ENCODE measurements around the gene OLFM2.
"Not testable (repeated sequence)": the region's sequence is repeated elsewhere in the genome, so short reads cannot be mapped to it uniquely, and the experiment has no call there.

Gene OLFM2

GRCh38 chr19:9952276-9952675 lies 16.0 kb upstream of the OLFM2 start:
- peak overlapping the region; percentile 80 for H3K27ac ChIP-seq
- DNase-seq (ENCODE audit: low read depth, low spot score): no peak
- TF ChIP-seq POLR2AphosphoS5 (IDR thresholded peaks at IDR 0.05; ENCODE audit: borderline replicate concordance, low read depth, low read length) (no peak), EZH2 (IDR thresholded peaks at IDR 0.05) (no peak), FOXP2 (optimal IDR thresholded peaks at IDR 0.05; ENCODE audit: control extremely low read depth, extremely low read length, insufficient read depth) (no peak)

GRCh38 chr19:9947441-9947840 lies 11.1 kb upstream of the OLFM2 start:
- TF ChIP-seq POLR2AphosphoS5 (IDR thresholded peaks at IDR 0.05; ENCODE audit: borderline replicate concordance, low read depth, low read length): no peak
- no peak for TF ChIP-seq EZH2 (IDR thresholded peaks at IDR 0.05)
- TF ChIP-seq FOXP2 (optimal IDR thresholded peaks at IDR 0.05; ENCODE audit: control extremely low read depth, extremely low read length, insufficient read depth): no peak
- H3K4me3 ChIP-seq: no peak overlapping the region
- no peaks in the 10 kb centered on the region for H3K36me3 ChIP-seq (ENCODE audit: insufficient read depth, low read length)
- DNase-seq (ENCODE audit: low read depth, low spot score): no peak
- H3K9me3 ChIP-seq (ENCODE audit: low read depth, low read length): no peaks in the 10 kb centered on the region
- no peak overlapping the region for H3K9ac ChIP-seq (ENCODE audit: insufficient read length)
- H3K27ac ChIP-seq: peak overlapping the region; percentile 100

More at GRCh38 chr19:9952276-9952675, 16.0 kb upstream of the OLFM2 start:
- Histone ChIP-seq H3K9ac (ENCODE audit: insufficient read length) (peak overlapping the region; percentile 32), H3K9me3 (ENCODE audit: low read depth, low read length) (no peaks in the 10 kb centered on the region), H3K36me3 (ENCODE audit: insufficient read depth, low read length) (no peaks in the 10 kb centered on the region), H3K4me3 (0 out of 2 replicates have a peak overlapping the region, but pooled peaks have one; percentile 22)

DNA sequence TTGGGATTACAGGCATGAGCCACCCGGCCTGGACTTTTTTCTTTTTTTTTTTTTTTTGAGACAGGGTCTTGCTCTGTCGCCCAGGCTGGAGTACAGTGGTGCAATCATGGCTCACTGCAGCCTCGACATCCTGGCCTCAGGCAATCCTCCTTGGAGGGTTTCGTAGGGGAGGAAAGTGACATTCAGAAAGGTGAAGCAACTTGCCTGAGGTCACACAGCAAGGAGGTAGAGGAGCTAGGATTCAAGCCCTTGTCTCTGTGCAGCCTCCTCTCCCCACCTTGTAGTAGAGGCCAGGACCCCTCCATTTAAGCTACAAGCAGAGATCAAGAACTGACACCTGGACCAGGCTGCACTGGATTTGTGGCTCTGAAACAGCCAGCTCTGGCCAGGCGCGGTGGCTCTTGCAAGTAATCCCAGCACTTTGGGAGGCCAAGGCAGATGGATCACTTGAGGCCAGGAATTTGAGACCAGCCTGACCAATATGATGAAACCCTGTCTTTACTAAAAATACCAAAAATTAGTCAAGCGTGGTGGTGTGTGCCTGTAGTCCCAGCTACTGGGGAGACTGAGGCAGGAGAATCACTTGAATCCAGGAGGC lies 10.3 kb upstream of the OLFM2 start:
- H3K27ac ChIP-seq: peak overlapping the region; percentile 100
- H3K9ac ChIP-seq (ENCODE audit: insufficient read length); H3K4me3 ChIP-seq; H3K36me3 ChIP-seq (ENCODE audit: insufficient read depth, low read length); DNase-seq (ENCODE audit: low read depth, low spot score); H3K9me3 ChIP-seq (ENCODE audit: low read depth, low read length): not testable (repeated sequence)

- H3K9ac ChIP-seq (ENCODE audit: insufficient read length): peak overlapping the region; percentile 84
- peaks cover 3% of the 10 kb centered on the region; the same call in 1 of the 2 replicates for H3K9me3 ChIP-seq (ENCODE audit: low read depth, low read length)
- H3K27ac ChIP-seq: peak overlapping the region; percentile 100
- TF ChIP-seq EZH2 (IDR thresholded peaks at IDR 0.05): no peak
- TF ChIP-seq FOXP2 (optimal IDR thresholded peaks at IDR 0.05; ENCODE audit: control extremely low read depth, extremely low read length, insufficient read depth): peak; percentile 81
- peak; percentile 53; the same call in 1 of the 2 replicates for TF ChIP-seq POLR2AphosphoS5 (IDR thresholded peaks at IDR 0.05; ENCODE audit: borderline replicate concordance, low read depth, low read length)
- no peaks in the 10 kb centered on the region for H3K36me3 ChIP-seq (ENCODE audit: insufficient read depth, low read length)
- DNase-seq (ENCODE audit: low read depth, low spot score): peak; percentile 87
- peak overlapping the region; percentile 78 for H3K4me3 ChIP-seq
Observed at GRCh38 chr19:9945319-9945966, 9.1 kb upstream of the OLFM2 start.

- Histone ChIP-seq H3K36me3 (ENCODE audit: insufficient read depth, low read length) (no peaks in the 10 kb centered on the region), H3K9ac (ENCODE audit: insufficient read length) (no peak overlapping the region), H3K9me3 (ENCODE audit: low read depth, low read length) (peaks cover 3% of the 10 kb centered on the region; the same call in 1 of the 2 replicates), H3K27ac (no peak overlapping the region), H3K4me3 (no peak overlapping the region)
- no peak for DNase-seq (ENCODE audit: low read depth, low spot score)
- no peak for TF ChIP-seq EZH2 (IDR thresholded peaks at IDR 0.05)
- TF ChIP-seq FOXP2 (optimal IDR thresholded peaks at IDR 0.05; ENCODE audit: control extremely low read depth, extremely low read length, insufficient read depth): no peak
Observed at GRCh38 chr19:9943744-9944143, 7.4 kb upstream of the OLFM2 start.

DNA sequence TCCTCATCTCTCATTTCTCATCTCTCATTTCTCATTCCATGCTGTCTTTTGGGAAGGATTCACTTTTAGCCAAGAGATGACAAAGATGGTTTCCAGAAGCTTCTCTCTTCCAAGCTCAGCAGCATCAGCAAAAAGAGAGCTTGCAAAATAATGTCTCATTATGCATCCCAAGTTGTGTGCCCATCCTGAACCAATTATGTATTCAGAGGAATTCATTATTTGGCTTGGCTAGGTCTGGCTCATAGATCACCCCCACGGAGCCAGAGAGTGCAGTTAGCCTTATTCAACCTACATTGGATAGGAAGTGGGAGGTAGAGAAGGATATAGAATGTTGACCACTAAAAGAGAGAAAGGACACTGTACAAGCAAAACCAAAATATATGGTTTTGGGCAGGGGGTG lies 5.4 kb upstream of the OLFM2 start:
- H3K4me3 ChIP-seq: no peak overlapping the region
- H3K9me3 ChIP-seq (ENCODE audit: low read depth, low read length): peaks cover 3% of the 10 kb centered on the region; the same call in 1 of the 2 replicates
- H3K27ac ChIP-seq: peak overlapping the region; percentile 61
- no peak for DNase-seq (ENCODE audit: low read depth, low spot score)
- H3K9ac ChIP-seq (ENCODE audit: insufficient read length): no peak overlapping the region
- TF ChIP-seq POLR2AphosphoS5 (IDR thresholded peaks at IDR 0.05; ENCODE audit: borderline replicate concordance, low read depth, low read length) (no peak), FOXP2 (optimal IDR thresholded peaks at IDR 0.05; ENCODE audit: control extremely low read depth, extremely low read length, insufficient read depth) (no peak), EZH2 (IDR thresholded peaks at IDR 0.05) (no peak)
- no peaks in the 10 kb centered on the region for H3K36me3 ChIP-seq (ENCODE audit: insufficient read depth, low read length)

DNA sequence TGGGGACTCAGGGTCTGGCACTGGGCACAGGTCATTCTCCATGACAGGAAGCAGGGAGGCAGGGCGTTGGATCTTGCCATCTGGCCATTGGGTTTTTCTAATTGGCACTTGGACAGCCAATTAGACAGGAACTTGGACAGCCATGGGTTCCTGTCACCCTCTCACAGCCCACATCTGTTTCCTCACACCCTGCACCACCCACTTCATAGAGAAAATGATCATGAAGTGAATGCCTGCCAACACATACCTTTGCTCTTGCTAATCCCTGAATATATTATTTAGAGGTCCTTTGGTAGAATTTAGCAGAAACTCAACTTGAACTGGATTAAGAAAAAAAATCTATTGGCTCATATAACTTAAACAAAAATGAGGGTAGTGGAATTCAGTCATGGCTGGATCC lies 4.9 kb upstream of the OLFM2 start:
- Histone ChIP-seq H3K9me3 (ENCODE audit: low read depth, low read length) (peaks cover 3% of the 10 kb centered on the region; the same call in 1 of the 2 replicates), H3K36me3 (ENCODE audit: insufficient read depth, low read length) (no peaks in the 10 kb centered on the region), H3K27ac (peak overlapping the region; percentile 61), H3K4me3 (no peak overlapping the region), H3K9ac (ENCODE audit: insufficient read length) (no peak overlapping the region)
- no peak for TF ChIP-seq EZH2 (IDR thresholded peaks at IDR 0.05)
- TF ChIP-seq FOXP2 (optimal IDR thresholded peaks at IDR 0.05; ENCODE audit: control extremely low read depth, extremely low read length, insufficient read depth): no peak
- TF ChIP-seq POLR2AphosphoS5 (IDR thresholded peaks at IDR 0.05; ENCODE audit: borderline replicate concordance, low read depth, low read length): no peak
- DNase-seq (ENCODE audit: low read depth, low spot score): no peak

DNA sequence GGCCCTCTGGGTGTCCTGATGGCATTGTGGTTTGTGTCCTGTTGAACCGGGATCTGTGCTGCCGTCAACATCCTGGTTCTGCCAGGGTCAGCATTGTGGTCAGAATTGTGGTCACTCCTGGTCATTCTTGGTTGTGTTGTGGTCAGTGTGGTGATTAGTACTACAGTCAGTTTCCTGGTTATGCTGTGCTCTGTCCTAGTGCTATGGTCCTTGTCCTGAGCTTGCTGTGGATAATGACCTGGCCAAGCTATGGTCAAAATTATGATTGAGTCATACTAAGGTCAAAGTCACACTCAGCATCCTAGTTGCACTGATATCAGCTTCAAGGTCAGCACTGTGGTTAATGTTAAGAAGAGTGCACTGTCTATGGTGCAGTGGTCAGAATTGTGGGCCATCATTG lies 4.5 kb upstream of the OLFM2 start:
- no peak overlapping the region for H3K9ac ChIP-seq (ENCODE audit: insufficient read length)
- TF ChIP-seq EZH2 (IDR thresholded peaks at IDR 0.05) (no peak), POLR2AphosphoS5 (IDR thresholded peaks at IDR 0.05; ENCODE audit: borderline replicate concordance, low read depth, low read length) (no peak), FOXP2 (optimal IDR thresholded peaks at IDR 0.05; ENCODE audit: control extremely low read depth, extremely low read length, insufficient read depth) (no peak)
- no peak for DNase-seq (ENCODE audit: low read depth, low spot score)
- peaks cover 3% of the 10 kb centered on the region; the same call in 1 of the 2 replicates for H3K9me3 ChIP-seq (ENCODE audit: low read depth, low read length)
- peak overlapping the region; percentile 61; the same call in 1 of the 2 replicates for H3K27ac ChIP-seq
- no peak overlapping the region for H3K4me3 ChIP-seq
- no peaks in the 10 kb centered on the region for H3K36me3 ChIP-seq (ENCODE audit: insufficient read depth, low read length)
